ENCODE data around the gene ASB6. TPM values are rescaled to one million over a fixed set of nuclear protein-coding genes. Genes with fewer than 3 reads are reported as not detected.

ASB6 gene
- 10 to 100 TPM in 1 of 4 donors, 1 to 10 TPM in 3; 6.3 to 11.9 (median 8.6) TPM for total RNA-seq
- polyA plus RNA-seq = 10 to 100 TPM in 2 of 3 donors, 1 to 10 TPM in 1; 8.0 to 20.2 (median 14.9) TPM
- long read RNA-seq, donor 1, transcript ASB6-201 (6 exons, 2,330 nt) = major isoform, 7 of 11 reads
- long read RNA-seq, donor 1, partial matches to known transcripts = 1 of 11 reads
- long read RNA-seq, donor 1, other reads (novel, unspliced or antisense) = 3 of 11 reads
- long read RNA-seq, donor 2, transcript ASB6-201 (6 exons, 2,330 nt) = major isoform, 23 of 36 reads
- long read RNA-seq, donor 2, partial matches to known transcripts = 1 of 36 reads
- long read RNA-seq, donor 2, other reads (novel, unspliced or antisense) = 12 of 36 reads

GRCh38 chr9:129641750-129642585 lies at the start of gene ASB6:
ASB6 (minus strand) TSS chr9:129642151; CDS start chr9:129641999, 152 bp downstream.
- intact Hi-C loops (cut with DNase I) = loop anchor here (2.0 to 5.0 kb wide), 4 partner anchors 15 to 141 kb away; partner anchors contain the start of gene NTMT1 (in 1 of the 2)
- DNase-seq (peak; percentile 99), ATAC-seq (peak; percentile 89 to 95 (median 94))
- H3K9me3 ChIP-seq = no peaks in the 10 kb centered on the region
- peak; percentile 98 for TF ChIP-seq CTCF (IDR thresholded peaks at IDR 0.05)
- H3K36me3 ChIP-seq (ENCODE audit: insufficient read depth in 1 of 2, low read depth in 1 of 2) = peaks cover 6 to 26% of the 10 kb centered on the region in 2 donors
- H3K4me1 ChIP-seq = peaks cover 17% of the 10 kb centered on the region
- peak within 1 kb of the TSS; percentile 97 for H3K4me3 ChIP-seq
- peak within 1 kb of the TSS; percentile 86 for H3K27ac ChIP-seq
- 0 to 1% (median 1%) methylated on average over 56 to 93 of the region's 93 CpGs for WGBS, 3 donors
- H3K27me3 ChIP-seq (ENCODE audit: insufficient read depth in 3 of 3, low read length in 2 of 3) = no peaks in the 10 kb centered on the region

GRCh38 chr9:129688285-129689043 lies 46.5 kb upstream of the ASB6 start:
- Histone ChIP-seq H3K4me1 (no peaks in the 10 kb centered on the region), H3K27ac (no peak overlapping the region), H3K36me3 (ENCODE audit: insufficient read depth in 1 of 2, low read depth in 1 of 2) (no peaks in the 10 kb centered on the region), H3K27me3 (ENCODE audit: insufficient read depth in 3 of 3, low read length in 2 of 3) (peaks cover 0 to 15% (median 4%) of the 10 kb centered on the region in 3 donors), H3K9me3 (no peaks in the 10 kb centered on the region), H3K4me3 (no peak overlapping the region)
- ATAC-seq (no peak), DNase-seq (no peak)
- intact Hi-C loops (cut with DNase I) = no loop called here
- 84 to 91% (median 89%) methylated on average over 11 of the region's 11 CpGs for WGBS, 3 donors
- TF ChIP-seq CTCF (IDR thresholded peaks at IDR 0.05) = no peak

- TF ChIP-seq CTCF (IDR thresholded peaks at IDR 0.05) = no peak
- 79 to 84% (median 81%) methylated on average over 10 of the region's 10 CpGs for WGBS, 3 donors
- no peak overlapping the region for H3K4me3 ChIP-seq
- H3K4me1 ChIP-seq = no peaks in the 10 kb centered on the region
- no peak for ATAC-seq
- peaks cover 0 to 22% (median 4%) of the 10 kb centered on the region in 3 donors for H3K27me3 ChIP-seq (ENCODE audit: insufficient read depth in 3 of 3, low read length in 2 of 3)
- intact Hi-C loops (cut with DNase I) = no loop called here
- no peak overlapping the region for H3K27ac ChIP-seq
- H3K36me3 ChIP-seq (ENCODE audit: insufficient read depth in 1 of 2, low read depth in 1 of 2) = no peaks in the 10 kb centered on the region
- DNase-seq = no peak
- H3K9me3 ChIP-seq = no peaks in the 10 kb centered on the region
Measured at GRCh38 chr9:129687391-129687790, 45.4 kb upstream of the ASB6 start.

GRCh38 chr9:129686736-129687135 lies 44.8 kb upstream of the ASB6 start:
- Histone ChIP-seq H3K4me1 (no peaks in the 10 kb centered on the region), H3K4me3 (no peak overlapping the region), H3K27ac (no peak overlapping the region), H3K27me3 (ENCODE audit: insufficient read depth in 3 of 3, low read length in 2 of 3) (peaks cover 0 to 28% (median 4%) of the 10 kb centered on the region in 3 donors), H3K9me3 (no peaks in the 10 kb centered on the region), H3K36me3 (ENCODE audit: insufficient read depth in 1 of 2, low read depth in 1 of 2) (no peaks in the 10 kb centered on the region)
- TF ChIP-seq CTCF (IDR thresholded peaks at IDR 0.05) = no peak
- 54 to 61% (median 55%) methylated on average over 9 of the region's 9 CpGs for whole genome bisulfite sequencing, 3 donors
- ATAC-seq (no peak), DNase-seq (no peak)
- intact Hi-C loops (cut with DNase I) = no loop called here

Data from psoas muscle (tissue), 8 donors.